SIG-M5 treated with dmso at 0.1 percent for 504 hours (cell line): Measurements from ENCODE around the gene RELN.

Source experiments
- DNase-seq: peaks from one replicate; lab custom pipeline; 2025; ENCODE audit not compliant: unreplicated experiment; lab: John Stamatoyannopoulos, UW

Gene RELN

GRCh38 chr7:103991406-103991805, 1.9 kb upstream of the RELN start:
- no peak for DNase-seq

GRCh38 chr7:103990991-103991390, 1.5 kb upstream of the RELN start:
- DNase-seq = no peak

GRCh38 chr7:103989785-103990767, 618 bp upstream of the RELN start:
- DNase-seq = no peak

- no peak for DNase-seq
Observed at GRCh38 chr7:103988468-103989199, 824 bp downstream of the RELN start.

GRCh38 chr7:103987451-103987850, 2.0 kb downstream of the RELN start:
- no peak for DNase-seq

DNA sequence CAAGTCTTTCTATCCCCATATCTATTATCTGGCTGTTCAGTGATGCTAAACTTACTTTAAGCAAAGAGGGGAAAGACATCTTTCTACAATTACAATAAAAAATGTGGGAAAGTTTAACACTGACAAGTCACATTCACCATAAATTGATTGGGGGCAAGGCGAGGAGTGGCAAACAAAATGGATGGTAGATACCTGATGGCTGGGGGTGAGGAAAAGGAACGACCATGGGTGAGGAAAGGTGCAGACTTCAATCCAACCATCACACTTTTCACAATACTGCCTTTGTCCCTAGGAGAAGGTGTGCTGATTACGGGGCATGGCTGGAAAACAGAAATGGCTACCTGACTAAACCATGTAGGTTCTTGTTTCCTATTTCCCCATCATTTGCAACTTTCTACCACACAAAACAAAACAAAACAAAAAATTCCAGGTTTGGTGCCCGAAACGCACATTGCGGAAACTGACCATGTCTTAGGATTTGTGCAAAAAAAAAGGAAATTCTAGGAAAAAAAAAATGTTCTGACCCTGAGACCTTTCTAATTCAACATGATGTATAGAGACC, 3.8 kb downstream of the RELN start:
- DNase-seq = no peak

DNA sequence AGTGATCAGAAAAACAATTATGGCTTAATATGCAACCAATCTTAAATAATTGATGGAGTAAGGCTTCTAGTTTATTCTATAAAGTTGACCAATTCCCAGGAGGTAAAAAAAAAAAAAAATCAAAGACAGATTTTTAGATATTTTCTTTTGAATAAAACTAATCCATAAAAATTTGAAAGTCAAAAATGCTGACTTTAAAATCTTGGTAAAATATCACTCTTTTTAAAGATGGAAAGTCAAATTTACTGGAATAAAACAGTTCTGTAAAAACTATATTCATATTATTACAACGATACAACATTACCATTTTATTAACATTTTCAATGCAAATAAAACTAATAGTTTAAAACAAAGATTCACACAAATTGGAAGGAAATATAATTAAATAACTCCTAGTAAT, 5.4 kb downstream of the RELN start:
- DNase-seq = no peak

DNA sequence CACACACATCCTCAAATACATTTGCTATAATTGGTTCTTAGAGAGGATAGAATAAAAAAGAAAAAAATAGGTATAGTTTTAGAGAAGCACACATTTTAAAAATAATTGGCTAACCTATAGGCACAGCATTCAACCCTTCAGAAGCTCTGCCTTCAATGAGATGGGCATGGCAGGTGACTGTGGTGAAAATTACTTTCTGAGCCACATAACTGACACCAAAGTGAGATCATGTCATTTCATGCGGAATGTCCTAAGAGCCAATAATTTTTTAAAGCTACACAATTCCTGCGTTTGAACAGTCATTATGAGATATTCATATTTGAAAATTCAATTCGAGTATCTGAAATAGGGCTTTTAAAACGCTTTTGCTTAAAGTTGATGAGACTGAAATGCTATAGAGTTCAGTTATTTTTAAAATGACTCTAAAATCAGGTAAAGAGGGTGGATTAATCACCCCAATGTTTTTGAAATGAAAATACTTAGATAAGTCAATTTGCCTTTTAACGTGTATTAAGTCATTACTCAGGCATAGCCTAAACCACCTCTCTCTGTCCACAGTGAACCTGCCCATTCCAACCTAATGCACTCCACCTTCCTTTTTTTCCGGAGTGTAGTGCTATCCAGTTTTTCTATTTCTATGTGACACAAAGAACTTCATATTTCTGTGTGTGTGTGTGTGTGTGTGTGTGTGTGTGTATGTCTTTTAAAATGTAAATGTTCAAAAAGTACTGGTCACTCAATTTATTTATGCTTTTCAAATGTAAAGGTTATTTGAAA, 6.1 kb downstream of the RELN start:
- DNase-seq = no peak

- DNase-seq = no peak
Observed at GRCh38 chr7:103981003-103981423, 8.4 kb downstream of the RELN start.

DNA sequence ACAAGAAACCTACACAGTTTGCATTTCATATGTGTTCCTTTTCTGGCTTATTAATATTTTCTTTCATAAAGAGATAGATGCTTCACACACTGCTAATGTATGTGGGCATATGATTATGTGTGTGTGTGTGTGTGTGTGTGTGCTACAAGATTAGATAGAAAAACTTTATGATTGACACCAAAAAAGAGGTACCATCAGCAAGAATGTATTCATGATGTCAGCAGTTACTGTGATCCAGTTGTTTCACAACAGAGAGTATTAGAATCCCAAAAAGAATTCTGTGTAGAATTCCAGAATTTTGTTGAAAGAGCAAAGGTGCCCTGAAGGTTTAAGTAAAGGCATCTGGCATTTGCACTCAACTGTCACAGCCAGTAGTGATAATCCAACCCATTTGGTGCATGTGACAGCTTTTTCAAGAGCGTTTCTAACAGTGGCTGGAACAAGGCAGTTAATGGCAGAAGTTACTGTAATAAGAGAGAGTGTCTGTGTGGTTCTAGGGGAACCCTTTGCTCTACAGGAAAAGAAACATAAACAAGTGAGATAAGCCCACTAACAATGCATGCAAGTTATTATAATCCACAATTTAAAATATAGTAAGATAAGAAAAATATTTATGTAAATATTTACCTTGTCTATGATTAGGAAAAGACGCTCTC, 16.6 kb downstream of the RELN start:
- DNase-seq = no peak

- no peak for DNase-seq
Observed at GRCh38 chr7:103967401-103967800, 22.1 kb downstream of the RELN start.

DNA sequence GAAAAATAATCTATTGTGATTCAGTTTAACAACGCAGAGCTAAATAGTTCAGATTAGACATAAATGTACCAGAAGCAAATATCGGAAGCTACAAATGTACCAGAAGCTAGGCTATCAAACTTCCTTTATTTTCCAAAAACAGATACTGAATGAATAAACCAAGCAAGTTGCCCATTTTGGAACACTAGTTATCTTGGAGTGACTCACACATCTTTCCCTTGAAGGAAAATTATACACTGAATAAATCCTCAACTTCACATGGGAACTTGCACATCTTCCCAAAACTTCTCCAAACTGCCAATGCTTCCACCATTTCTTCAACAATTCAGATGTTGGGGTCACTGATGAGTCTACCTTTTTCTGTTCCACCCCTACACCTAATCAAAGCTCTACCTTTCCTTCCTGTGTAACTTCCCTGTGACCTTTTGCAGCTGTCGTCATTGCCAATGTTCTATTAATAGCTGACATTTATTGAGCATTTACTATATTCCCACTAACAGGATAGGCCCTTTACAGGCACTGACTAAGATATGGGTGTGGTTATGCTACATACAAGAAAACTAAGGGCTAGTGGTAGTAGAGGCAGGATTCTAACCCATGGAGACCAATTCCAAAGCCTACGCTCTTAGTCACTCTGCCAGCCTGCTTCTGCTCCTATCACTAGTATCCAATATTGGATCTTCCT, 22.7 kb downstream of the RELN start:
- DNase-seq = no peak

DNA sequence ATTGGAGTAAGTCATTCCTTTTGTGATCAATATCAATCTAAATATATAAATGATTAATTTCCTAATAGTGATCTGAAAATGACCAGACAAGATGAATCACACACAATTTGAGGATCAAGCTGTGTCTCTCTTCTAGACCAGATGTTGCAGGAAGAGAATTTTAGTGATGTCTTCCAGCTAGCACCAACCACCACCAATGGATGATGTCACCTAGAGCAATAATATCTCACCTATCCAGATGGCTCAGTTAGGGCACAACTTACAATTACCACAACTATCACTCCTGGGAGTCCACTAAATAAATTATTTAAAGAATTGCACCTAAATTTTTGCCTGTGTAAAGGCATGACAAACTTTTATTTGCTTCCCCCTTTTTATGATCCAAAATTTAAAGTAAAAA, 25.2 kb downstream of the RELN start:
- DNase-seq = no peak

GRCh38 chr7:103962070-103962469, 27.4 kb downstream of the RELN start:
- no peak for DNase-seq

- no peak for DNase-seq
Observed at GRCh38 chr7:103958284-103958818, 31.1 kb downstream of the RELN start.

DNA sequence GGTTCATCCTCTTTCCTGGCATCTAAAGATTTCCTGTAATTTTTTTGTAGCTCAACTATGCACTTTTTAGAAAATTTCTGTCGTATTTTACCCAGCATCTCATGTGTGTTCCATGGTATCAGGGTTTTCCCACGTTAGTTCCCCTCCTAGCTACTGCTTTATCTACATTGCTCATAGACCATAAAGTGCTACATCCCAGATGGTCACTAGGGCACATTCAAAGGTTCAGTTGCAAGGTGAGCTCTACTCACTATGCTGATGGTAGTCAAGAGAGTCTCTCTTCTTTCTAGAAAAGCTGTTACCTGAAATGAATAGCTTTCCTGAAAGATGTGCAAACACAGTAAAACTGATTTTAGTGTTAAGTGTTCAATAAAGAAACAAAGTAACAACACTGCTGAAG, 33.5 kb downstream of the RELN start:
- no peak for DNase-seq

DNA sequence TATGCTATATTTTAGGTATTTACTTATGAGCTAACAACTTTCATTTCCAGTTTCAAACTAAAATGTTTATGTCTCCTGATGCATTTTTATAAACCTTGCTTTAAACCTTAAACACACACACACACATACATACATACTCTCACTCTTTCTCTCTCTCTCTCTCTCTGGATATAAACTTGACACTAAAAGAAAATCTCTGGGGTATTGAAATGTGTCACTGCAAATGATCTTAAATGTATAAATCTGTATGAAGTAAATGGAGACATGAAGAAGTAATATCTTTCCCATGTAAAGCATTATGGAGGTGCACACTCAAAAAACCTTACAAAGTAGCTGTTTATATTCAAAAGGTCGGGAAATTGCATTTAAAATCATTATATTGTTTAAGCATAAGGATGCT, 37.0 kb downstream of the RELN start:
- DNase-seq = no peak

GRCh38 chr7:103951311-103951710, 38.1 kb downstream of the RELN start:
- no peak for DNase-seq

DNA sequence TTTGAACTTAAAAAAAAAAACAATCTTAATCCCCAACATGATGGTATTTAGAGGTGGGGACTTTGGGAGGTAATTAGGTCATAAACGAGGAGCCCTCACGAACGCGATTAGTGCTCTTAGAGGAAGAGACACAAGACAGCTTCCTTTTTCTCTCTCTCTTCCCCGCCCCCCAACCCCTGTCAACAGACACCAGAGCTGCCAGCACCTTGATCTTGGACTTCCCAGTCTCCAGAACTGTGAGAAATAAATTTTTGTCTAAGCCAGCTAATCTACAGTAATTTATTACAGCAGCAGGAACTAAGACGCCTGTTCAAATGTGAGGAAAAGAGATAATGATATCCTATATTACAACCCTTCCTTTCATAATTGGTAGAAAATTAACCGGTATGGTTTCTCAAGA, 40.1 kb downstream of the RELN start:
- DNase-seq = no peak
